Fibroblast of villous mesenchyme (primary cell): ENCODE results near the gene MUSTN1. TPM values are rescaled to one million over a fixed set of nuclear protein-coding genes. Genes with fewer than 3 reads are reported as not detected.

Source experiments
- DNase-seq: peaks from one replicate; pipeline ENCODE4 v3.0.0-alpha.2; 2010; ENCODE audit warnings: low read depth
- H3K4me3 ChIP-seq: 2 replicates; pipeline ENCODE4 v1.5.1; 2011; ENCODE audit warnings: low read depth, mild to moderate bottlenecking, low read length
- total RNA-seq: library from RNA; depleted of rRNA; stranded (reverse); fragments of >200 nt; gene quantifications from 2 replicates; pipeline ENCODE4 v1.2.3, GENCODE V29; 2012
- TF ChIP-seq, protein P1 (sequence below): IDR thresholded peaks from 2 replicates; pipeline ENCODE4 v1.5.1; 2012; ENCODE audit warnings: low read depth, mild to moderate bottlenecking, low read length; ENCODE audit not compliant: insufficient read depth

The MUSTN1 gene
- total RNA-seq, 1 donor: not detected

DNA sequence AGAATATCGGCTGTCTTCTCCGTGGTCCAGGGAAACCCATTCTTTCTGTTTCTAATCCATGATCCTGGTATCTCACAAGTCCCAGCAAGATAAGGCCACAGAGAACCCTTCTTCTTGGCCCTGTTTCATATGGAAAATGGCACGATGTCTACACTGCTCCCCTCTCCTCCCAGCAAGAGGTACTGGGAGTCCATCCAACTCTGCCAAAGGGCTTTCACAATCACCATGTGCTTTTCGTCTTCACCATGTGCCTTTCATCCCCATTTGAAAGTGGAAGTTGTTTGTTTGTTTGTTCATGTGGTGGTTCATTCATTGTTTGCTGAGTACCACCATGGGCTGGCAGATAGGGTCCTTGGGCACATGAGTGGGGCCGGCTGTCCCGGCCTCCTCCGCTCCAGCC lies 34.7 kb downstream of the MUSTN1 start:
- DNase-seq: peak; percentile 19
- H3K4me3 ChIP-seq: no peak overlapping the region
- TF ChIP-seq, protein P1, sequence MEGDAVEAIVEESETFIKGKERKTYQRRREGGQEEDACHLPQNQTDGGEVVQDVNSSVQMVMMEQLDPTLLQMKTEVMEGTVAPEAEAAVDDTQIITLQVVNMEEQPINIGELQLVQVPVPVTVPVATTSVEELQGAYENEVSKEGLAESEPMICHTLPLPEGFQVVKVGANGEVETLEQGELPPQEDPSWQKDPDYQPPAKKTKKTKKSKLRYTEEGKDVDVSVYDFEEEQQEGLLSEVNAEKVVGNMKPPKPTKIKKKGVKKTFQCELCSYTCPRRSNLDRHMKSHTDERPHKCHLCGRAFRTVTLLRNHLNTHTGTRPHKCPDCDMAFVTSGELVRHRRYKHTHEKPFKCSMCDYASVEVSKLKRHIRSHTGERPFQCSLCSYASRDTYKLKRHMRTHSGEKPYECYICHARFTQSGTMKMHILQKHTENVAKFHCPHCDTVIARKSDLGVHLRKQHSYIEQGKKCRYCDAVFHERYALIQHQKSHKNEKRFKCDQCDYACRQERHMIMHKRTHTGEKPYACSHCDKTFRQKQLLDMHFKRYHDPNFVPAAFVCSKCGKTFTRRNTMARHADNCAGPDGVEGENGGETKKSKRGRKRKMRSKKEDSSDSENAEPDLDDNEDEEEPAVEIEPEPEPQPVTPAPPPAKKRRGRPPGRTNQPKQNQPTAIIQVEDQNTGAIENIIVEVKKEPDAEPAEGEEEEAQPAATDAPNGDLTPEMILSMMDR: no peak

DNA sequence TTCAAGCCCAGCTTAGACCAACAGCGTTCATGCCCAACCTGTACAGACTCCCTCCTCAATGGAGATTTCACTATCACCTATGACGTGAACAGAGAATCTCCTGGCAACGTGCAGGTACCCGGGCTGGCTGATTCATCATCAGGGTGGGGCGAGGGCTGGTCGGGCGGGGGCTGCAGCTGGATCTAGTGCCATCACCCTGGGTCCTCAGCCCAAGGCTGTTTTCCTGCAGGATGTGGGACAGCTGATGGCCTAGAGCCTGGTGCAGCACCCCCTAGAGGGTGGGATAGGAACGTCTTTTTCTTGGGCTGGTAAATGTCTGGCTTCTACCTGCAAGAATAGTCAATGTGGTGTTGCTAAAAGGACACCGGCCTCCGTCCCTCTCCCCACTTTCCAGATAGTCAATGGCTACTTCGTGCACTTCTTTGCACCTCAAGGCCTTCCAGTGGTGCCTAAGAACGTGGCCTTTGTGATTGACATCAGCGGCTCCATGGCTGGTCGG lies 35.8 kb downstream of the MUSTN1 start:
- TF ChIP-seq, protein P1: peak; percentile 54
- no peak overlapping the region for H3K4me3 ChIP-seq
- peak; percentile 8 for DNase-seq

DNA sequence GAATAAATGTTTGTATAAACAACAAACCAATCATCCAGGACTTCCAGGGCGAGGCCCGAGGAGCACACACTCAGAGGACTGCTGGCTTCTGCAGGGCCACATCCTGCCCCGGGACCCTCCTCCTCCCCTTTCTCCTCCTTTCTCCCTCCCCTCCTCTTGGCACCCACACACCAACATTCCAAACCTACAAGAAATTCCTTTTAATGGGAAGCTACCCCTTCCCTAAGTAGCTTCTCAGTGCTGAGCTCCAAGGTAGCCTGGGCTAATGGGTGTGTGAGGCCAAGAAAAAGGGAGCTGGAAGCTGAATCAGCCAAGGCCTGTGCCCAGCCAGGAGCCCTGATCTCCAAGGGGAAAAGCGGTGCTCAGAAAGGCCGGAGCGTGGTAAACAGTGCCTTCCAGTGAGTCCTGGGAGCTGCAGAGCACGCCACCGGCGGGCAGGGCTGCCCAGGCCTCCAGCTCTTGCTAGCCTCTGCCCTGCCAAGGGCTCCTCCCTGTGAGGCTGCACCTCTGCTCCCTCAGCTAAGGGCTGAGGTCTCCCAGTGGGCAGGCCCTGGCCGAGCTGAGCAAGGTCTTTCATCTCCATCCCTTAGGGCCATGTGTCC lies 36.3 kb downstream of the MUSTN1 start:
- TF ChIP-seq, protein P1: no peak
- no peak for DNase-seq
- no peak overlapping the region for H3K4me3 ChIP-seq

- DNase-seq: no peak
- no peak overlapping the region for H3K4me3 ChIP-seq
- TF ChIP-seq, protein P1: no peak
Observed at GRCh38 chr3:52796411-52796810, 38.4 kb downstream of the MUSTN1 start.

GRCh38 chr3:52795298-52795900 lies 39.4 kb downstream of the MUSTN1 start:
- TF ChIP-seq, protein P1: no peak
- no peak for DNase-seq
- H3K4me3 ChIP-seq: no peak overlapping the region

DNA sequence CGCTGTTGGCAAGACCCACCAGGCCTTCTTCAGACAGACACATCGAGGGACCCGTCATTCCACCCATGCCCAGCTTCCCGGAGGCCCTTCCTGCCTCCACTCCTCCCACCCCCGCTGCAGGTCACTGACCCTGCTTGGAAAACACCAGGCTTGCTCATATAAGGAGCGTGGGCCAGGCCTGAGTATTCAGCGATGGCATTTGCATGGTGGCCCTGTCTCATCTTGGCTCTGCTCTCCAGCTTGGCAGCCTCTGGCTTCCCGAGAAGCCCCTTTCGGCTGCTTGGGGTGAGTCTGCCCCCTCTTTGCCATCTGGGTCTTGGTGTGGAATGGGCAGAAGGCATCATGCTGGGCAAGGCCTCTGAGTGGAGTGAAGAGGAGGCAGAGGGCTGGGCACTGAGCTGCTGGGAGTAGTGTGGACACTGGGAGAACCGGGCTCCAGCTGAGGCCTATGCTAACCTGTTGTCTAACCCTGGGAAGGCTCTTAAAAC lies 40.2 kb downstream of the MUSTN1 start, which contains the start of gene ITIH3:
Gene ITIH3, plus strand, starts transcription at position 185 of the 488 bp plus-strand sequence. Its CDS starts 8 bp downstream, at position 193.
- no peak within 1 kb of the TSS for H3K4me3 ChIP-seq
- no peak for DNase-seq
- TF ChIP-seq, protein P1: no peak
